ENCODE results near the gene CCL1. TPM values are rescaled to one million over a fixed set of nuclear protein-coding genes. Genes with fewer than 3 reads are reported as not detected.

CCL1 gene
- total and polyA plus RNA-seq, 7 donors: not detected

- no peak overlapping the region for H3K27ac ChIP-seq
- no peak for TF ChIP-seq CTCF (IDR thresholded peaks at IDR 0.05)
- intact Hi-C loops (cut with DNase I): no loop called here
- no peak for ATAC-seq
- no peaks in the 10 kb centered on the region for H3K9me3 ChIP-seq
- H3K27me3 ChIP-seq (ENCODE audit: insufficient read depth in 3 of 3, low read length in 2 of 3): peaks cover 0 to 3% (median 0%) of the 10 kb centered on the region in 3 donors
- no peaks in the 10 kb centered on the region for H3K36me3 ChIP-seq (ENCODE audit: insufficient read depth in 1 of 2, low read depth in 1 of 2)
- no peaks in the 10 kb centered on the region for H3K4me1 ChIP-seq
- H3K4me3 ChIP-seq: no peak overlapping the region
- 81 to 85% (median 84%) methylated on average over 5 of the region's 5 CpGs for WGBS, 3 donors
- no peak for DNase-seq
These were observed 23.3 kb upstream of the CCL1 start for GRCh38 chr17:34386343-34386696.

DNA sequence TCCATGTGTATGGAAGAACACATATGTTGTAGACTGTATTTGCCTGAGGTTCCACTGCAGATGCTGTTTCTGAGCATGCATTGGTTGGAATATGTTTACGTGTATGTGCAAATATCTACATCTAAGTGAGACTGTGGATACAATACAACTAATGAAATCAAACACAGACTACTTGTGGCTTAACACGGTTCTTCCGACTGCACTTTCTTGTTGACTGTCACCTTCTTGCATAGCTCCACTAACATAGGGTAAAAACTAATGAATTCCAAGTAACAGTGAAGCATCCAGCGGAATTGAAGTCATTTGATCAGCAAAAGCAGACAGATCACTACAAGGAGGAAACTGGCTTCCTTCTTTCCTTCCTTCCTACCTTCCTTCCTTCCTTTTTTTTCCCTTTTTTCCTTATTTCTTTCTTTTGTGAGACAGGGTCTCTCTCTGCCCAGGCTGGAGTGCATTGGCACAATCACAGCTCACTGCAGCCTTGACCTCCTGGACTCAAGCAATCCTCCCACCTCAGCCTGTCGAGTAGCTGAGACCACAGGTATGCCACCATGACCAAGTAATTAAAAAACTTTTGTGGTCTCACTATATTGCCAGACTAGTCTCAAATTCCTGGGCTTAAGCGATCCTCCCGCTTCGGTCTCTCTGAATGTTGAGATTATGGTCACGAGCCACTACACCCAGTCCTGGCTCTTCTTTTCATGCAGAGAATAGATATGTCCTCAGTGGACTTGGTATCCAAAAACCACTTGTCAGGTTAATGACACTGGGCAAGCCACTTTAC, 22.0 kb upstream of the CCL1 start:
- no peaks in the 10 kb centered on the region for H3K9me3 ChIP-seq
- WGBS, 3 donors: 59 to 64% (median 60%) methylated on average over 9 of the region's 9 CpGs
- intact Hi-C loops (cut with DNase I): no loop called here
- no peaks in the 10 kb centered on the region for H3K36me3 ChIP-seq (ENCODE audit: insufficient read depth in 1 of 2, low read depth in 1 of 2)
- DNase-seq (no peak), ATAC-seq (no peak)
- H3K27ac ChIP-seq: no peak overlapping the region
- no peak overlapping the region for H3K4me3 ChIP-seq
- H3K4me1 ChIP-seq: no peaks in the 10 kb centered on the region
- H3K27me3 ChIP-seq (ENCODE audit: insufficient read depth in 3 of 3, low read length in 2 of 3): peaks cover 0 to 3% (median 0%) of the 10 kb centered on the region in 3 donors
- TF ChIP-seq CTCF (IDR thresholded peaks at IDR 0.05): no peak

DNA sequence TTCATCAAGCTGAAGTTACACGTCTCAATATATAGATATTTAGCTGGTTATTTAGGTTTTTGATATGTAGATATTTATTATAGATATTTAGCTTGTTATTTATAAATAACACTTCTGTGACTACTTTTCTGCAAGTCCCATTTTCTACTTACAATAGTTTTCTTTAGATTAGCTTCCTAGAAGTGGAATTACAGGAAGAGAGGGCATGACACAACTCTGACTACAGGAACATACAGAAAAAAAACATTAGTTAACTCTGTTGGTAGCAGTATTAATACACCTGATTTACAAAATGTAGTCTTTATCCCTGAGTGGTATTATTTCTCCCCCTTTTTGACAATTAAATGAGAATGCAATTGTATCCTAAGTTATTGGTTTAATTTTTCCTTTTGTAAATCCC, 21.2 kb upstream of the CCL1 start:
- intact Hi-C loops (cut with DNase I): no loop called here
- no peak for TF ChIP-seq CTCF (IDR thresholded peaks at IDR 0.05)

DNA sequence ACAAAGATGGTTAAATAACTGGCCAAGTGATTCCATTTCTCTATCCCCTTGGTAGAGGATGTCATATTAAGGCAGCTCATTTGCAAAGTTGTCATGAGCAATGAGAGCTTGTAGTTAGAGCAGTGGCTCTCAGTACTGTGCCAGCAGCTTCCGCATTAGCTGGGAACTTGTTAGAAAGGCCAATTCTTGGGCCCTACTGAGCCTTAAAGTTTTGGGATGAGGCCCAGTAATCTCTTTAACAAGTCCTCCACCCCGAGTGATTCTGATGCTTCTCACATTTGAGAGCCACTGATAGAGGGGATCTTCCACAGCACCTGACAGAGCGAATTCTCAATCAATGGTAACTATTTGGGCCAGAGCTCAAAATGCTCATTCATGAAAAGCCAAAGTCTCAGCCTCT, 20.2 kb upstream of the CCL1 start:
- H3K27me3 ChIP-seq (ENCODE audit: insufficient read depth in 3 of 3, low read length in 2 of 3): peaks cover 0 to 7% (median 3%) of the 10 kb centered on the region in 3 donors
- TF ChIP-seq CTCF (IDR thresholded peaks at IDR 0.05): no peak
- no peak for ATAC-seq
- H3K4me1 ChIP-seq: no peaks in the 10 kb centered on the region
- WGBS, 3 donors: 79 to 86% (median 82%) methylated on average over 3 of the region's 3 CpGs
- H3K4me3 ChIP-seq: no peak overlapping the region
- no peaks in the 10 kb centered on the region for H3K9me3 ChIP-seq
- no peak for DNase-seq
- intact Hi-C loops (cut with DNase I): no loop called here
- H3K27ac ChIP-seq: no peak overlapping the region
- no peaks in the 10 kb centered on the region for H3K36me3 ChIP-seq (ENCODE audit: insufficient read depth in 1 of 2, low read depth in 1 of 2)

More for the DNA sequence above, 21.2 kb upstream of the CCL1 start:
- DNase-seq (no peak), ATAC-seq (no peak)
- Histone ChIP-seq H3K4me1 (no peaks in the 10 kb centered on the region), H3K36me3 (ENCODE audit: insufficient read depth in 1 of 2, low read depth in 1 of 2) (no peaks in the 10 kb centered on the region), H3K9me3 (no peaks in the 10 kb centered on the region), H3K27me3 (ENCODE audit: insufficient read depth in 3 of 3, low read length in 2 of 3) (peaks cover 0 to 7% (median 0%) of the 10 kb centered on the region in 3 donors), H3K27ac (no peak overlapping the region), H3K4me3 (no peak overlapping the region)
- 77 to 91% (median 89%) methylated on average over 1 of the region's 1 CpG for WGBS, 3 donors
